Nephron progenitor cell (in vitro differentiated cells): ENCODE data around the gene COX7C.
A peak's percentile ranks its signal among the peaks of the same experiment; 100 is the strongest.
"Not testable (repeated sequence)": the region's sequence is repeated elsewhere in the genome, so short reads cannot be mapped to it uniquely, and the experiment has no call there.

Experiments
- DNase-seq: peaks from one replicate; pipeline ENCODE4 v3.0.0; 2021
- H3K27ac Mint-ChIP-seq: 2 replicates; pipeline ENCODE4 v1.8.0; 2021; ENCODE audit warnings: mild to moderate bottlenecking, moderate library complexity, mixed read lengths
- H3K27me3 Mint-ChIP-seq: 2 replicates; pipeline ENCODE4 v1.8.0; 2021; ENCODE audit warnings: mild to moderate bottlenecking, low read depth, mixed read lengths; ENCODE audit not compliant: poor library complexity
- H3K36me3 Mint-ChIP-seq: 2 replicates; pipeline ENCODE4 v1.8.0; 2021; ENCODE audit warnings: low read depth, mixed read lengths
- H3K4me1 Mint-ChIP-seq: 2 replicates; pipeline ENCODE4 v1.8.0; 2021; ENCODE audit warnings: mixed read lengths
- H3K4me3 Mint-ChIP-seq: 2 replicates; pipeline ENCODE4 v1.8.0; 2021; ENCODE audit warnings: mild to moderate bottlenecking, moderate library complexity, mixed read lengths
- H3K9me3 Mint-ChIP-seq: 2 replicates; pipeline ENCODE4 v1.8.0; 2021; ENCODE audit warnings: mild to moderate bottlenecking, moderate library complexity, mixed read lengths
- CTCF ChIP-seq: fragments of 200-600 bp; sonication (generic); IDR thresholded peaks from 2 replicates; pipeline ENCODE4 v1.5.0; 2021; ENCODE audit warnings: antibody characterized with exemption

The COX7C gene

GRCh38 chr5:86649832-86650505 lies 32.2 kb downstream of the COX7C start:
- Mint-ChIP-seq H3K4me3 (no peak overlapping the region), H3K27ac (no peak overlapping the region), H3K4me1 (no peaks in the 10 kb centered on the region), H3K36me3 (no peaks in the 10 kb centered on the region), H3K9me3 (no peaks in the 10 kb centered on the region), H3K27me3 (no peaks in the 10 kb centered on the region)
- no peak for TF ChIP-seq CTCF
- no peak for DNase-seq

GRCh38 chr5:86660771-86661170 lies 43.0 kb downstream of the COX7C start:
- H3K36me3 Mint-ChIP-seq, H3K27me3 Mint-ChIP-seq, DNase-seq, H3K4me3 Mint-ChIP-seq, H3K27ac Mint-ChIP-seq, H3K4me1 Mint-ChIP-seq: not testable (repeated sequence)
- peaks cover 38% of the 10 kb centered on the region for H3K9me3 Mint-ChIP-seq

- no peak for TF ChIP-seq CTCF
- no peaks in the 10 kb centered on the region for H3K36me3 Mint-ChIP-seq
- peaks cover 5% of the 10 kb centered on the region for H3K4me1 Mint-ChIP-seq
- DNase-seq = no peak
- H3K9me3 Mint-ChIP-seq = peaks cover 35% of the 10 kb centered on the region
- no peaks in the 10 kb centered on the region for H3K27me3 Mint-ChIP-seq
- no peak overlapping the region for H3K4me3 Mint-ChIP-seq
- H3K27ac Mint-ChIP-seq = no peak overlapping the region
These were observed 46.4 kb downstream of the COX7C start for GRCh38 chr5:86664173-86664572.

- H3K36me3 Mint-ChIP-seq = no peaks in the 10 kb centered on the region
- no peak overlapping the region for H3K4me3 Mint-ChIP-seq
- peaks cover 5% of the 10 kb centered on the region for H3K4me1 Mint-ChIP-seq
- peaks cover 3% of the 10 kb centered on the region for H3K27me3 Mint-ChIP-seq
- peak overlapping the region; percentile 93 for H3K27ac Mint-ChIP-seq
- no peak for TF ChIP-seq CTCF
- no peak for DNase-seq
- H3K9me3 Mint-ChIP-seq = peaks cover 15% of the 10 kb centered on the region
These were observed 48.4 kb downstream of the COX7C start for GRCh38 chr5:86665984-86666760.

GRCh38 chr5:86666981-86667380 lies 49.2 kb downstream of the COX7C start:
- H3K27me3 Mint-ChIP-seq = peaks cover 3% of the 10 kb centered on the region
- H3K27ac Mint-ChIP-seq = no peak overlapping the region
- peaks cover 9% of the 10 kb centered on the region for H3K9me3 Mint-ChIP-seq
- H3K36me3 Mint-ChIP-seq = no peaks in the 10 kb centered on the region
- H3K4me1 Mint-ChIP-seq = peaks cover 5% of the 10 kb centered on the region
- H3K4me3 Mint-ChIP-seq = no peak overlapping the region
- TF ChIP-seq CTCF = no peak
- DNase-seq = no peak
